ENCODE results near the gene TCAF1. TPM values are rescaled to one million over a fixed set of nuclear protein-coding genes. Genes with fewer than 3 reads are reported as not detected.

TCAF1 gene
- total RNA-seq, 2 donors from 2014 or later: 39.5 to 44.9 TPM

DNA sequence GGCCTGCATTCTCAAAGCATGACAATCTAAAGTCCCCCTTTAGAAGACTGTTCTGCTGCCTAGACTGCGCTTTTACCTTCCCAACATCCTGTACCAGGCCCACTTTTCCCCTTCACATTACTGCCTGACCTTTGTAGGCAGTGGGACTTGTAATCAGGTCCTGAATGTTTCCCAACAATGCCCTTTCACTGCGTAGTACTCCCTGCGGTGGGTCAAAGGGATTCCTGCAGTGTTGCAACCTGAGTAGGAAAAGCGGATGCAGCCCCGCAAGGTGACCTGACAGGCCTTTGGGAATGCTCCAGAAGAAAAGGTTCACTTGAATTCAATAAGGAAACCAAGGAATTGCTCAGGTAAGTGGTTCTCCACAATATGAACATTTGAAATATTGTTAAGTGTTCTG, 4.9 kb upstream of the TCAF1 start:
- Histone ChIP-seq H3K27ac (no peak overlapping the region), H3K9ac (ENCODE audit: low read depth in 2 of 2, low read length in 2 of 2) (no peak overlapping the region), H3K9me3 (no peaks in the 10 kb centered on the region), H3K27me3 (no peaks in the 10 kb centered on the region), H3K4me1 (no peaks in the 10 kb centered on the region), H3K4me3 (no peak overlapping the region), H3K36me3 (no peaks in the 10 kb centered on the region)
- no peak for DNase-seq
- TF ChIP-seq CTCF (IDR thresholded peaks at IDR 0.05): no peak
- intact Hi-C loops (cut with DNase I): no loop called here

DNA sequence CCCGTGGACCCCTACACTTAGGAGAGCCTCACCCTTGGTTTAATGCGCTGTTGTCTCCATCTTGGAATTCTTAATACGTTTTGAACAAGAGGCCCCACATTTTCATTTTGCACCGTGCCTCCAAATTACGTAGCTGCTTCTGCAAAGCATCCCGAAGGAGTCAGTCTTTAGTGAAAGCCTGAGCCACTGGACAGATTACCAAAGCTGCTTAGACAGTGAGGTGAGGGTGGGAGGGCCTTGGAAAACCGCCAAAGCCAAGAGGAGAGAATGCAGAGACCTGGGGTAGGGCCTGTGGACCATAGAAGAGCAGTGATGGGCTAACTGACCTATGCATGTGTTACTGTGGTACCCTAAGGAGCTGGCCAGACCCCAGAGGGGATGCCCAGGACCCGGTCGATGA, 4.2 kb upstream of the TCAF1 start:
- no peak overlapping the region for H3K27ac ChIP-seq
- H3K4me3 ChIP-seq: no peak overlapping the region
- intact Hi-C loops (cut with DNase I): no loop called here
- no peak for DNase-seq
- no peaks in the 10 kb centered on the region for H3K27me3 ChIP-seq
- no peak for TF ChIP-seq CTCF (IDR thresholded peaks at IDR 0.05)
- H3K9me3 ChIP-seq: no peaks in the 10 kb centered on the region
- H3K36me3 ChIP-seq: no peaks in the 10 kb centered on the region
- no peak overlapping the region for H3K9ac ChIP-seq (ENCODE audit: low read depth in 2 of 2, low read length in 2 of 2)
- no peaks in the 10 kb centered on the region for H3K4me1 ChIP-seq

- H3K27ac ChIP-seq: no peak overlapping the region
- H3K4me3 ChIP-seq: no peak overlapping the region
- H3K4me1 ChIP-seq: peaks cover under 1% of the 10 kb centered on the region
- intact Hi-C loops (cut with DNase I): no loop called here
- no peak overlapping the region for H3K9ac ChIP-seq (ENCODE audit: low read depth in 2 of 2, low read length in 2 of 2)
- H3K36me3 ChIP-seq: no peaks in the 10 kb centered on the region
- no peaks in the 10 kb centered on the region for H3K27me3 ChIP-seq
- no peak for TF ChIP-seq CTCF (IDR thresholded peaks at IDR 0.05)
- H3K9me3 ChIP-seq: no peaks in the 10 kb centered on the region
- no peak for DNase-seq
Observed at GRCh38 chr7:143905509-143905908, 3.5 kb upstream of the TCAF1 start.

- no peak for DNase-seq
Observed at GRCh38 chr7:143902332-143902899, 440 bp upstream of the TCAF1 start.

GRCh38 chr7:143901332-143901667, 676 bp downstream of the TCAF1 start:
- no peak for TF ChIP-seq CTCF (IDR thresholded peaks at IDR 0.05)
- intact Hi-C loops (cut with DNase I): no loop called here
- Histone ChIP-seq H3K36me3 (no peaks in the 10 kb centered on the region), H3K9ac (ENCODE audit: low read depth in 2 of 2, low read length in 2 of 2) (peak overlapping the region; percentile 82 to 99), H3K4me1 (peaks cover 13% of the 10 kb centered on the region), H3K27me3 (no peaks in the 10 kb centered on the region), H3K4me3 (peak overlapping the region; percentile 56), H3K9me3 (no peaks in the 10 kb centered on the region), H3K27ac (peak overlapping the region; percentile 92)
- DNase-seq: peak; percentile 49

More at GRCh38 chr7:143902332-143902899, 440 bp upstream of the TCAF1 start:
- H3K36me3 ChIP-seq: no peaks in the 10 kb centered on the region
- H3K9me3 ChIP-seq: no peaks in the 10 kb centered on the region
- no peak overlapping the region for H3K4me3 ChIP-seq
- intact Hi-C loops (cut with DNase I): no loop called here
- no peak overlapping the region for H3K9ac ChIP-seq (ENCODE audit: low read depth in 2 of 2, low read length in 2 of 2)
- peaks cover 13% of the 10 kb centered on the region for H3K4me1 ChIP-seq
- no peak for TF ChIP-seq CTCF (IDR thresholded peaks at IDR 0.05)
- peak overlapping the region; percentile 92 for H3K27ac ChIP-seq
- no peaks in the 10 kb centered on the region for H3K27me3 ChIP-seq
